HCT116 (cell line): ENCODE measurements around the gene CDK11B. TPM values are rescaled to one million over a fixed set of nuclear protein-coding genes. Genes with fewer than 3 reads are reported as not detected.
A peak's percentile ranks its signal among the peaks of the same experiment; 100 is the strongest.
"Not testable (repeated sequence)": the region's sequence is repeated elsewhere in the genome, so short reads cannot be mapped to it uniquely, and the experiment has no call there.

Experiments
- ATAC-seq: fragments of 200-7000 bp; cut with Tn5 transposase; 2 replicates; pipeline ENCODE4 v1.9.1; 2020; ENCODE audit warnings: mild to moderate bottlenecking, moderate library complexity
- BruUV-seq: library from RNA; stranded (reverse); fragments of 400-500 nt; replicated peaks from 2 replicates; lab custom pipeline; 2021; lab: Mats Ljungman, UMichigan
- CTCF ChIA-PET: fragments of 300-600 bp; sonication (Branson Sonifier 250); formaldehyde crosslinking; loops from one replicate; lab custom pipeline; 2021; ENCODE audit warnings: antibody characterized with exemption; lab: Charles Lee
- POLR2A ChIA-PET: fragments of 300-600, 350-600 bp; sonication (Branson Sonifier 250); formaldehyde crosslinking; loops from one replicate; lab custom pipeline; 2021; ENCODE audit warnings: antibody characterized with exemption; lab: Charles Lee
- RAD21 ChIA-PET, 2 experiments: fragments of 300-600 bp; sonication (Branson Sonifier 250); formaldehyde crosslinking; loops; one replicate each; lab custom pipeline; 2023; ENCODE audit warnings: low total read pairs in 2 of 2; ENCODE audit not compliant: uncharacterized antibody in 2 of 2, unreplicated experiment in 2 of 2, low non-redundant PET in 1 of 2; lab: Charles Lee
- DNase-seq: peaks from one replicate; pipeline ENCODE4 v3.0.0-alpha.2; 2010; ENCODE audit warnings: low read depth, low spot score
- H2AFZ ChIP-seq: fragments of 200-600 bp; shearing (Covaris generic), sonication (generic); 2 replicates; pipeline ENCODE4 v1.6.1; 2017; ENCODE audit warnings: low read depth, mixed run types, mixed read lengths, antibody characterized with exemption, low read length; ENCODE audit not compliant: poor library complexity, severe bottlenecking
- H3K27ac ChIP-seq: 2 replicates; pipeline ENCODE4 v1.5.1; 2012; ENCODE audit warnings: low read depth, low read length
- H3K27me3 ChIP-seq: fragments of 200-600 bp; sonication (generic); 2 replicates; pipeline ENCODE4 v1.6.1; 2016; ENCODE audit warnings: mixed run types, low read length, mixed read lengths; ENCODE audit not compliant: insufficient read depth
- H3K36me3 ChIP-seq, 2 experiments: fragments of 200-500 bp in 1 of 2; fragments of 200-600 bp in 1 of 2; sonication (Bioruptor generic) in 1 of 2; sonication (generic) in 1 of 2; 2 replicates each; pipeline versions ENCODE4 v1.5.1 to v1.6.1; 2014 to 2016; ENCODE audit warnings: low read length in 2 of 2, inconsistent platforms in 1 of 2, mixed read lengths in 1 of 2, mixed run types in 1 of 2; ENCODE audit not compliant: insufficient read depth in 2 of 2, control insufficient read depth in 1 of 2
- H3K4me1 ChIP-seq, 2 experiments: fragments of 200-600 bp in 1 of 2; sonication (generic) in 1 of 2; 2 replicates each; pipeline versions ENCODE4 v1.5.1 to v1.6.1; 2012 to 2017; ENCODE audit warnings: low read length in 2 of 2, inconsistent platforms in 1 of 2, mild to moderate bottlenecking in 1 of 2, mixed read lengths in 1 of 2, mixed run types in 1 of 2, moderate library complexity in 1 of 2; ENCODE audit not compliant: insufficient read depth in 2 of 2, control insufficient read depth in 1 of 2
- H3K4me2 ChIP-seq: fragments of 200-600 bp; sonication (generic); 2 replicates; pipeline ENCODE4 v1.6.1; 2017; ENCODE audit warnings: mixed run types, low read length, mixed read lengths
- H3K4me3 ChIP-seq, 2 experiments: fragments of 200-600 bp in 1 of 2; sonication (generic) in 1 of 2; replicated peaks in 1 of 2; 2 replicates each; pipeline ENCODE4 v1.5.1; 2011 to 2016; ENCODE audit warnings: low read length in 2 of 2, control low read depth in 1 of 2, low read depth in 1 of 2, mild to moderate bottlenecking in 1 of 2, mixed read lengths in 1 of 2, mixed run types in 1 of 2
- H3K79me2 ChIP-seq: fragments of 200-600 bp; sonication (generic); 2 replicates; pipeline ENCODE4 v1.6.1; 2017; ENCODE audit warnings: mild to moderate bottlenecking, mixed run types, low read length, moderate library complexity, mixed read lengths; ENCODE audit not compliant: insufficient read depth
- H3K9ac ChIP-seq: fragments of 200-600 bp; sonication (generic); 2 replicates; pipeline ENCODE4 v1.6.1; 2016; ENCODE audit warnings: low read length, mixed read lengths
- H3K9me2 ChIP-seq: fragments of 200-600 bp; sonication (generic), shearing (Covaris generic); 2 replicates; pipeline ENCODE4 v1.6.1; 2017; ENCODE audit warnings: mixed run types, mild to moderate bottlenecking, moderate library complexity; ENCODE audit not compliant: insufficient read depth
- H3K9me3 ChIP-seq, 2 experiments: fragments of 200-500 bp in 1 of 2; fragments of 200-600 bp in 1 of 2; sonication (Bioruptor generic) in 1 of 2; sonication (generic) in 1 of 2; 2 replicates each; pipeline ENCODE4 v1.6.1; 2014 to 2017; ENCODE audit warnings: low read length in 2 of 2, mixed read lengths in 2 of 2, inconsistent platforms in 1 of 2, low read depth in 1 of 2, mild to moderate bottlenecking in 1 of 2, mixed run types in 1 of 2, moderate library complexity in 1 of 2; ENCODE audit not compliant: control insufficient read depth in 1 of 2, insufficient read depth in 1 of 2
- H4K20me1 ChIP-seq: fragments of 200-600 bp; sonication (generic), shearing (Covaris generic); 2 replicates; pipeline ENCODE4 v1.6.1; 2017; ENCODE audit warnings: mixed run types, mild to moderate bottlenecking, moderate library complexity; ENCODE audit not compliant: insufficient read depth
- EGR1 ChIP-seq: IDR thresholded peaks from 2 replicates; pipeline ENCODE4 v1.6.1; 2012; ENCODE audit warnings: low read depth
- JUND ChIP-seq: IDR thresholded peaks from 2 replicates; pipeline ENCODE4 v1.6.1; 2012
- POLR2AphosphoS5 ChIP-seq: IDR thresholded peaks from 2 replicates; pipeline ENCODE4 v1.6.1; 2011; ENCODE audit warnings: mild to moderate bottlenecking, low read depth, low read length, moderate library complexity
- SP1 ChIP-seq: IDR thresholded peaks from 2 replicates; pipeline ENCODE4 v1.6.1; 2012; ENCODE audit warnings: low read depth
- SRF ChIP-seq: IDR thresholded peaks from 2 replicates; pipeline ENCODE4 v1.6.1; 2012; ENCODE audit warnings: low read depth
- TCF7L2 ChIP-seq: IDR thresholded peaks from 2 replicates; pipeline ENCODE4 v1.7.0; 2011; ENCODE audit warnings: borderline replicate concordance, inconsistent platforms; ENCODE audit not compliant: insufficient read depth, insufficient read length; ENCODE audit errors: extremely low read depth
- intact Hi-C: fragments of 100-400 bp; cut with micrococcal nuclease; formaldehyde crosslinking; loops from 2 replicates; pipeline ENCODE4 v1.10.0; 2022
- total RNA-seq: library from RNA; stranded (reverse); gene quantifications from one replicate; pipeline ENCODE4 v1.2.1, GENCODE V29; 2021; ENCODE audit not compliant: unreplicated experiment
- TF ChIP-seq, protein P1 (sequence below): IDR thresholded peaks from 2 replicates; pipeline ENCODE4 v1.6.1; 2012

Gene CDK11B
- total RNA-seq, 1 experiment from 2014 or later = 31.5 TPM

DNA sequence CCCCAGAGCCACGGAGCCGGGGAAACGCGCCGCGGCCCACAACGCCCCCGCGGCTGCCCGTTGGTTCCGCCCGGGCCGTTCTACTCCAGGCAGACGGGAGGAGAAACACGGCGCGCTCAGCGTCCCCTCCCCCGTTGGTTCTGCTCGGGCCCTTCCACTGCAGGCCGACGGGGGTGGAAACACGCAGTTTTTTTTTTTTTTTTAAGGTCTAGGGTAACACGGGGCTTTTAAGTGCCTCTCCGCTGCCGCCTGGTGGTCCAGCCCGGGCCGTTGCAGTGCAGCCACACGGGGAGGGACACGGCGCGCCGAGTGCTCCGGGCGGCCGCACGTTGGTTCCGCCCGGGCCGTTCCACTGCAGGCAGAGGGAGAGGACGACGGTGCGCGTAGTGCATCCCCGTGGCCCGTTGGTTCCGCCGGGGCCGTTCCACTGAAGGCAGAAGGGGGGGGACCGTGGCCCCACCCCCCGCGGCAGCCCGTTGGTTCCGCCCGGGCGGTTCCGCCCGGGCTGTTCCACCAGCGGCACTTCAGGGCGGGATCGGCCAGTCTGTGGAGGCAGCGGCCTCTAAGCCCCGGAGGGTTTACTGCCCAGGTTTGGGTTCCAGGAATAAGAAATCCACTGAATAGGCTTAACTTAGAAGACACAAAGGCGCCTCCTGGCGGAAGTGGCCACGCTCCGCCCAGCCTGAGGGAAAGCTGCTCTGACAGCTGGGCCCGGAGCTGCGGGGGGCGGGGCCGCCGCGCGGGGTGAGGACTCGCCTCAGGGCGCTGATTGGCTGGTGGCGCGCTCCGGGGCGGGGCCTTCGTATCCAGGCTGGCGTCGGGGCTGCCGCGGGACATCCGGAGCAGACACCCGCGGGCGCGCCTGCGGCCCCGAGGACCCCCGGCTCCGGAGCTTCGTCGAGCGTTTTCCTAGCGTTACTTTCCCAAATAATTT is 34.2 kb upstream of the CDK11B start, which contains the start of gene SLC35E2B:
SLC35E2B (minus strand) TSS at position 82 of the 934 bp plus-strand sequence. CDS start 16,096 bp downstream, outside the sequence.
- Histone ChIP-seq H3K9ac (peak within 1 kb of the TSS; percentile 60), H3K4me3 (peak within 1 kb of the TSS; percentile 50 to 53), H3K4me2 (peak within 1 kb of the TSS; percentile 58), H3K27ac (peak within 1 kb of the TSS; percentile 91)
- H3K4me1 ChIP-seq, H3K9me3 ChIP-seq, H3K79me2 ChIP-seq, H2AFZ ChIP-seq, CTCF ChIA-PET, intact Hi-C loops, RAD21 ChIA-PET, H3K9me2 ChIP-seq, H3K27me3 ChIP-seq, H3K36me3 ChIP-seq, POLR2A ChIA-PET, BruUV-seq, H4K20me1 ChIP-seq: not testable (repeated sequence)
- TF ChIP-seq, protein P1, sequence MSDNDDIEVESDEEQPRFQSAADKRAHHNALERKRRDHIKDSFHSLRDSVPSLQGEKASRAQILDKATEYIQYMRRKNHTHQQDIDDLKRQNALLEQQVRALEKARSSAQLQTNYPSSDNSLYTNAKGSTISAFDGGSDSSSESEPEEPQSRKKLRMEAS = peak; percentile 93
- peak; percentile 84 for TF ChIP-seq SP1
- TF ChIP-seq SRF = peak; percentile 47; the same call in 1 of the 2 replicates
- peak; percentile 95 for TF ChIP-seq JUND
- TF ChIP-seq TCF7L2 = peak; percentile 51
- peak; percentile 59 for TF ChIP-seq EGR1
- peak; percentile 51; the same call in 1 of the 2 replicates for TF ChIP-seq POLR2AphosphoS5
- DNase-seq (peak; percentile 83), ATAC-seq (peak; percentile 84)

DNA sequence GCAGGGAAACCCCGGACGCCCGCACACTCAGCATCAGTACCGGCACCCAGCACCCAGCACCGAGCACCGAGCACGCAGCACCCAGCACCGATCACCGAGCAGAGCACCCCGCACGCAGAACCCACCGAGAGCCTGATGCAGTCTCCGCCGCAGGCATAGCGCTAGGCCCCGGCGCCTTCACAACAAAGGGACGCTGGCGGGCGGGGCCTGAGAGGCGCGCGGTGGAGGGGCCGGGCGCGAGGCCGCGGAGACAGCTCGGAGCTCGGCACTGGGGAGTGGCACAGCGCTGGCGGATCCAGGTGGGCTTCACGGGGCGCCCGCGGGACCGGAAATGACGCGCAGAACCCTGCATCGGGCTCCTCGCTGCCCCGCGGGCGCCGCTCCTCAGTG is 33.5 kb upstream of the CDK11B start:
- H2AFZ ChIP-seq, H3K9me3 ChIP-seq, H3K79me2 ChIP-seq, H3K27me3 ChIP-seq, intact Hi-C loops, DNase-seq, H4K20me1 ChIP-seq, POLR2A ChIA-PET, CTCF ChIA-PET, H3K36me3 ChIP-seq, RAD21 ChIA-PET, BruUV-seq, H3K4me1 ChIP-seq, H3K9me2 ChIP-seq: not testable (repeated sequence)
- H3K4me3 ChIP-seq = peak overlapping the region; percentile 50 to 53
- H3K27ac ChIP-seq = peak overlapping the region; percentile 91
- H3K4me2 ChIP-seq = peak overlapping the region; percentile 48; the same call in 1 of the 2 replicates
- peak; percentile 67 for ATAC-seq
- peak overlapping the region; percentile 60 for H3K9ac ChIP-seq

DNA sequence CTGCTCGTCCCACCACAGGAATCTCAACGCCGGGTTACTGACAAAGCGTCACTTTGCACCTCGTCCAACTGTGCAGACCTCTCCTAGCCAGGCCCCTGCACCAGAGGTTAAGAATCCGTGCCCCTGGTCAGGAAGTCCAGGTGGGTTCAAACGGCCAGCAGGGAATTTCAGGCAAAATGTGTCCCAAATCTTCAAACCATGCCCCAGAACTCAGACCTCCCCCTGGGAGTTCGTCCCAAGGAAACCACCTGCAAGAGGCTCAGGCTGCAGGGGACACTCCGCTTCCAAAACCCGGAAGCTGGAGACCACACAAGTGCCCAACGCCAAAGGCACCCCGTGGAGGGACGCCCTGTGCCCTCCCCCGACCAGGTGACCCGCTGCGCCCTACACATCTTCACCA is 32.6 kb upstream of the CDK11B start:
- H3K9me2 ChIP-seq, DNase-seq, H3K9me3 ChIP-seq, H3K27me3 ChIP-seq, CTCF ChIA-PET, H3K27ac ChIP-seq, H3K9ac ChIP-seq, H3K79me2 ChIP-seq, H4K20me1 ChIP-seq, intact Hi-C loops, H3K36me3 ChIP-seq, H2AFZ ChIP-seq, POLR2A ChIA-PET, ATAC-seq, BruUV-seq, RAD21 ChIA-PET: not testable (repeated sequence)
- Histone ChIP-seq H3K4me3 (peak overlapping the region in 1 of 2 experiments; percentile 37; a peak in 2 of 4 replicates), H3K4me1 (peaks cover 11 to 13% of the 10 kb centered on the region in 2 experiments), H3K4me2 (peak overlapping the region; percentile 41; the same call in 1 of the 2 replicates)
